Left ventricle myocardium inferior (tissue), 1 donor: ENCODE results near the gene SLC9A2. TPM values are rescaled to one million over a fixed set of nuclear protein-coding genes. Genes with fewer than 3 reads are reported as not detected.
A peak's percentile ranks its signal among the peaks of the same experiment; 100 is the strongest.

Source experiments
- DNase-seq: peaks from one replicate; pipeline ENCODE4 v3.0.0-alpha.2; 2020
- H3K27ac ChIP-seq: fragments of 200-600 bp; replicated peaks from 2 replicates; pipeline ENCODE4 v1.8.0; 2021
- H3K27me3 ChIP-seq: fragments of 200-600 bp; 2 replicates; pipeline ENCODE4 v1.8.0; 2021; ENCODE audit warnings: low read depth
- H3K36me3 ChIP-seq: fragments of 200-600 bp; 2 replicates; pipeline ENCODE4 v1.8.0; 2021
- H3K4me1 ChIP-seq: fragments of 200-600 bp; 2 replicates; pipeline ENCODE4 v1.8.0; 2021
- H3K4me3 ChIP-seq: fragments of 200-600 bp; 2 replicates; pipeline ENCODE4 v1.8.0; 2021; ENCODE audit warnings: mild to moderate bottlenecking, moderate library complexity
- H3K9me3 ChIP-seq: fragments of 200-600 bp; replicated peaks from 2 replicates; pipeline ENCODE4 v1.8.0; 2021
- CTCF ChIP-seq: fragments of 200-600 bp; IDR thresholded peaks from 2 replicates; pipeline ENCODE4 v1.8.0; 2021; ENCODE audit warnings: antibody characterized with exemption, mild to moderate bottlenecking, borderline replicate concordance
- intact Hi-C: fragments of 100-400 bp; cut with micrococcal nuclease; formaldehyde crosslinking; loops from one replicate; pipeline ENCODE4 v1.11.0; 2022
- total RNA-seq: library from RNA; stranded (reverse); fragmentation: NEBNext Ultra II Directional; extraction: Animal tissue kit (Norgen Biotek cat#: 25700); gene quantifications from one replicate; pipeline ENCODE4 v1.2.1, GENCODE V29; 2021
- donor health status: DM: no; HTN: yes; CAD: no; lungs with severe emphysema.

Gene SLC9A2
- total RNA-seq, 1 donor from 2014 or later: 0.25 TPM

DNA sequence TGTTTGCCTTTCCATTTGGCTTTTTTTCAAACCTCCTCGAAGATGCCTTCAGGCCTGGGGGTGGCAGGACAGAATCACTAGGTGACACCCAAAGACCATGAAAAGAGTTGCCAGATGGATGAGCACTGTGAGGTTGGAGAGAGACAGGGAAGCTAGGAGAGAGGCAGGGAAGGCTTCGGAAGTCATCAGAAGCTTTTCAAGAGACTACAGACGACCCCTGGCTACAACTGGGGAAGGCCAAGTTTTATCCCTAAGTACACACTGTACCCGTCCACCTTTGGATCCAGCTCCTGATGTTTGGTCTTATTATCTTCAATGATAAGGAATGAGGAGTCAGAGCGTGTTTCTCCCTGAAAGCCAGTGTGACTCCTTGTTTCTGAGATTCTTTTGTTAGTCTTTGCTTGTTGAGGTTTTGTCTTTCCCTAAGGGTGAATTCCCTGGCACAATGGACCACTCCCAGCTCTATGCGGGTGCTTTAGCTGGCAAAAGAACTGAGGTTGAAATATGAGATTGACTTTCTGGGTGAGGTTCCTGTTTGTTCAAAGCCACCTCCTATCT is 33.4 kb upstream of the SLC9A2 start:
- Histone ChIP-seq H3K36me3 (no peaks in the 10 kb centered on the region), H3K9me3 (peaks cover under 1% of the 10 kb centered on the region), H3K27me3 (no peaks in the 10 kb centered on the region), H3K4me1 (no peaks in the 10 kb centered on the region), H3K4me3 (no peak overlapping the region), H3K27ac (no peak overlapping the region)
- intact Hi-C loops: no loop called here
- no peak for DNase-seq
- no peak for TF ChIP-seq CTCF

DNA sequence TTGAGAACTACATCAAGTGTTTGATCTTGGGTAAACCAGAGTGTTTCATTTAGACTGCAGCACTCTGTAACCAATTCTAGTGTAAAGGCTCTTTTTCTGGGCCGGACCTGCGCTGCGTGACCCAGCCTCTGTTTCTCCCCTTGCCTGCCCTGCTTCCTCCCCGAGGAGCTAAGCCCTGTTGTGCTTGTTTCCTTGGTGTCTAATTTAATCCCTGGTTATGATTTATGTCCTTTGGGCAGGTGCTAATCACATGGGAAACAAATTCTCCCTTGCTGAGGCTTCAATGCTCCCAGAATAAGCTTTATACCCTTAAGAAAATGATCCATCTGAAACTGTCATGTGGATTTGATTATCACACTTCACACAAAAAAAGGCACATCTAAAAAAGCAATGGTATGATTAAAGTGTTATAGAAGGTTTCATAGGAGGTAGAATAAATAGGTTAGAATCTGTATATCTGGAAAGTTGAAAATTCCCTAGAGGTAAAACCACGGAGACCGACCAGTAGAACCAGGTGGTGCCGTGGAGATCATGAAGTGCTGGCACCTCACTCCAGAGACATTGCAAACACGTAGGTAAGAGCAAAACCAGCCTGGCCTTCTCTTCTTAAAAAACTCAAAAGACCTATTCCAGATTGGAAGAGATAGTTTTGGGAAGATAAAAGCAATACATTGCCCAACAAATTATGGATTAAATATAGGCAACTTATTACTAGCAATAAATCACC is 31.0 kb upstream of the SLC9A2 start:
- no peaks in the 10 kb centered on the region for H3K36me3 ChIP-seq
- H3K4me3 ChIP-seq: no peak overlapping the region
- H3K9me3 ChIP-seq: no peaks in the 10 kb centered on the region
- no peak for TF ChIP-seq CTCF
- H3K27ac ChIP-seq: no peak overlapping the region
- no peak for DNase-seq
- no peaks in the 10 kb centered on the region for H3K27me3 ChIP-seq
- intact Hi-C loops: no loop called here
- no peaks in the 10 kb centered on the region for H3K4me1 ChIP-seq

GRCh38 chr2:102589444-102589843 is 29.9 kb upstream of the SLC9A2 start:
- Histone ChIP-seq H3K9me3 (no peaks in the 10 kb centered on the region), H3K27ac (no peak overlapping the region), H3K27me3 (no peaks in the 10 kb centered on the region), H3K36me3 (no peaks in the 10 kb centered on the region), H3K4me1 (no peaks in the 10 kb centered on the region), H3K4me3 (no peak overlapping the region)
- DNase-seq: no peak
- intact Hi-C loops: no loop called here
- no peak for TF ChIP-seq CTCF

GRCh38 chr2:102591491-102592045 is 27.8 kb upstream of the SLC9A2 start:
- DNase-seq: no peak

GRCh38 chr2:102592601-102593000 is 26.8 kb upstream of the SLC9A2 start:
- no peak overlapping the region for H3K4me3 ChIP-seq
- H3K9me3 ChIP-seq: no peaks in the 10 kb centered on the region
- H3K4me1 ChIP-seq: no peaks in the 10 kb centered on the region
- intact Hi-C loops: no loop called here
- no peak overlapping the region for H3K27ac ChIP-seq
- H3K27me3 ChIP-seq: peaks cover 17% of the 10 kb centered on the region
- H3K36me3 ChIP-seq: no peaks in the 10 kb centered on the region
- DNase-seq: no peak
- TF ChIP-seq CTCF: peak; percentile 35

More at GRCh38 chr2:102591491-102592045, 27.8 kb upstream of the SLC9A2 start:
- TF ChIP-seq CTCF: no peak
- intact Hi-C loops: no loop called here
- Histone ChIP-seq H3K9me3 (no peaks in the 10 kb centered on the region), H3K36me3 (no peaks in the 10 kb centered on the region), H3K27ac (no peak overlapping the region), H3K27me3 (peaks cover 8% of the 10 kb centered on the region), H3K4me3 (no peak overlapping the region), H3K4me1 (no peaks in the 10 kb centered on the region)
